ENCODE results near the gene MAPK10.

Gene MAPK10

DNA sequence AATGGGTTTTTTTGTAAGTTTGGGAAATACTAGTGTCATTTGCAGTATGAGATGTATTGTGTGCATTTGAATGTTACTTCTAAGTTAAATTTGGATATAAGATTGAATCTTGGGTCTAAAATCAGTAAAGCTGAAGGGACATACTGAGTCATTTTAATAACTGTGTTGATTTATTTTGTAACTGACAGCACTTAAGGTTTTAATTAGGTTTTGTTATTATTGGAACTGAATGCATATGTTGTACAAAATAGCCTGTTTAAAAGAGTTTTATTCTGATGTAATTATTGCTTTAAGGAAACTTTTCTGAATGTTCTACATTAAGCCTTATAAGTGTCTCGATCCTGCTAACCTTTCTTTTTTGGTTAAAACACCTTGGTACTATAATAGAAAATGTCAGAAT lies 396.6 kb downstream of the MAPK10 start:
- no peak overlapping the region for H3K4me3 ChIP-seq (ENCODE audit: low read depth, low read length)
- DNase-seq (ENCODE audit: low read depth): no peak
- TF ChIP-seq, protein P1, sequence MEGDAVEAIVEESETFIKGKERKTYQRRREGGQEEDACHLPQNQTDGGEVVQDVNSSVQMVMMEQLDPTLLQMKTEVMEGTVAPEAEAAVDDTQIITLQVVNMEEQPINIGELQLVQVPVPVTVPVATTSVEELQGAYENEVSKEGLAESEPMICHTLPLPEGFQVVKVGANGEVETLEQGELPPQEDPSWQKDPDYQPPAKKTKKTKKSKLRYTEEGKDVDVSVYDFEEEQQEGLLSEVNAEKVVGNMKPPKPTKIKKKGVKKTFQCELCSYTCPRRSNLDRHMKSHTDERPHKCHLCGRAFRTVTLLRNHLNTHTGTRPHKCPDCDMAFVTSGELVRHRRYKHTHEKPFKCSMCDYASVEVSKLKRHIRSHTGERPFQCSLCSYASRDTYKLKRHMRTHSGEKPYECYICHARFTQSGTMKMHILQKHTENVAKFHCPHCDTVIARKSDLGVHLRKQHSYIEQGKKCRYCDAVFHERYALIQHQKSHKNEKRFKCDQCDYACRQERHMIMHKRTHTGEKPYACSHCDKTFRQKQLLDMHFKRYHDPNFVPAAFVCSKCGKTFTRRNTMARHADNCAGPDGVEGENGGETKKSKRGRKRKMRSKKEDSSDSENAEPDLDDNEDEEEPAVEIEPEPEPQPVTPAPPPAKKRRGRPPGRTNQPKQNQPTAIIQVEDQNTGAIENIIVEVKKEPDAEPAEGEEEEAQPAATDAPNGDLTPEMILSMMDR (IDR thresholded peaks at IDR 0.05; ENCODE audit: low read depth, low read length, missing control alignments): no peak

DNA sequence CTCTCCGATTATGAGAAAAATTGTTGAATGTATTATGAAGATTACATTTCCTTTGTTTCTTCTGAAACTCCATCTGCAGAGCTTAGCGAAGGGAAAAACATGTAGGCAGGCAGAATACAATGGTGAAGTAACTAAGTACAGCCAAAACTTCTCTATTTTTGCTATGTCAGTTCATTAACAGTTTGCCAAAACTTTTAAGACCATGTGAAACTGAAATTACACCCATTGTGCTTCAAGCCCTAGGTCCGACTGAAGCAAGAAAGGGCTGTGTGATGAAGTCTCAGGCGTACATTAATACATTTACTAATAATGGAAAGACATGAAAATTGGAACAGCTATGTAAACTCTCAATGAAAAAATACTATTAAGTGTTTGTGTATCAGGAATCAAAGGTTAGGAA lies 398.0 kb downstream of the MAPK10 start:
- TF ChIP-seq, protein P1 (IDR thresholded peaks at IDR 0.05; ENCODE audit: low read depth, low read length, missing control alignments): no peak
- no peak for DNase-seq (ENCODE audit: low read depth)

DNA sequence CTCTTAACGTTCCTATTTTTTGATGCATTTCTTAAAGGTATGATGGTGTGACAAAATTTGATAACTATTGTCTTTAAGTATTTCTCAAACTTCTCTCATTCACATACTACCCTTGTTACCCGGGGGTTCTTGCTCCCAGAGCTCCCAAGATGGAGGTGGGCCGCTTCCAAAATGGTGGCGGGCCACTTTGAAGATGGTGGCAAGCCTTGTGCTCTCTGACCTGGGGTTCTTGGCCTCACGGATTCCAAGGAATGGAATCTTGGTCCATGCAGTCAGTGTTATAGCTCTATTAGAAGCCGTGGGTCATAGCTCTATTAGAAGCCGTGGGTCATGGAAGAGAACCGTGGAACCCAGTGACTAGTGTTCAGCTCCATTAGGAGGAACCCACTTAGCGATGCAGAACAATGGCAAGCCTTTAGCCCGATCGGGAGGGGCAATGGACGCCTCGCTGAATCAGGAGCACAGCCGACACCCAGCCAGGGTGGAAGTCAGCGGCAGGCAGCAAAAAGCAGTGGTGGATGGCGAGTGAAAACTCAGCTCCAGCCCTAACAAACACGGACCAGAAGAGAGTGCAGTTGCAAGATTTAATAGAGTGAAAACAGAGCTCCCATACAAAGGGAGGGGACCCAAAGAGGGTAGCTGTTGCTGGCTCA lies 403.4 kb downstream of the MAPK10 start:
- no peak for DNase-seq (ENCODE audit: low read depth)
- no peak overlapping the region for H3K4me3 ChIP-seq (ENCODE audit: low read depth, low read length)
- TF ChIP-seq, protein P1 (IDR thresholded peaks at IDR 0.05; ENCODE audit: low read depth, low read length, missing control alignments): no peak

More for the DNA sequence above, 398.0 kb downstream of the MAPK10 start:
- H3K4me3 ChIP-seq (ENCODE audit: low read depth, low read length): no peak overlapping the region

DNA sequence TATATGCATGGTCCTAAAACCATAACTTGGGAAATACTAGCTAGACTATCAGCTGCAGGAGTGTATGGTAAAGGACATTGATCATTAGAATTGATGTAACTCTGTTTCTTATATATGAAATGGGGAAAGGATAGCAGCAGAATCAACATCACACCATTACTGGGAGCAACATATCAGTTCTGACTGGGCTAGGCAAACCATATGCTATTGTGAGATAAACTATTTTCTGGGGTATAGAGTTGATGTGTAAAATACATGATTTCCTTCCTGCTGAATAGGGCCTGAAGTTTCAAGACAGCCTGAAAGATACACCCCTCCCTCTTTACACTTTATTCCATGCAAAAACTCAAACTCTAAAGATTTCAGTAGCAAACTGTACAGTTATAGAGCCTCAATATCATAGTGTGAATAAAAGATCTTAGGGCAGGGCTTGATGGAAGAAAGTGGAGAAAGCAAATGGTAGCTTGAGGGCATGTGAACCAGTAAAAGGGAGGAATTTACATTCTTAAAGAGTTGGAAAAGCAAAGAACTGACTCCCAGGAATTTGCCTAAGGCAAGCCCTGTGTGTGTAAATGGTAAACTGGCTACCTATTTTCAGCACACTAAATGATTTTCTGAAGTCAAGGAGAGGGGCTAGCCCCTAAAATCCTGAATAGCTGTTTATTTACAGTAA lies 404.1 kb downstream of the MAPK10 start:
- TF ChIP-seq, protein P1 (IDR thresholded peaks at IDR 0.05; ENCODE audit: low read depth, low read length, missing control alignments): no peak
- DNase-seq (ENCODE audit: low read depth): no peak
- no peak overlapping the region for H3K4me3 ChIP-seq (ENCODE audit: low read depth, low read length)

DNA sequence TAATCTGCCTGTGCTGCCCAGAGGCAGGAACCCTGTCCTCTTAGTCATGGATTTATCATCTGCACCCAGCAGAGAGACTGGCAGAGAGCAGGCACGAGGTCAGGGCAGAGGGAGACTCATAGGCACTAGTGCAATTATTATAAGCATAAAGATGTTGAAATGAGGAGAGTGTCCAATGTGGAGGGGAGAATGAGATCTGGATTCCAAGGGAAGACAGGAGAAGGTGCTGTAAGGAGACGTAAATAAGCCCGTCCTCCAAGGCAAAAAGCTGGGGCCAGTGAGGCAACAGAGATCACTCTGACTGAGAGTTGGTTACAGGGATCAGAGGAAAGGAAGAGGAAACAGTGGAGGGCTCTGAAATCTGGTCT lies 406.2 kb downstream of the MAPK10 start:
- TF ChIP-seq, protein P1 (IDR thresholded peaks at IDR 0.05; ENCODE audit: low read depth, low read length, missing control alignments): no peak
- no peak for DNase-seq (ENCODE audit: low read depth)
- no peak overlapping the region for H3K4me3 ChIP-seq (ENCODE audit: low read depth, low read length)

DNA sequence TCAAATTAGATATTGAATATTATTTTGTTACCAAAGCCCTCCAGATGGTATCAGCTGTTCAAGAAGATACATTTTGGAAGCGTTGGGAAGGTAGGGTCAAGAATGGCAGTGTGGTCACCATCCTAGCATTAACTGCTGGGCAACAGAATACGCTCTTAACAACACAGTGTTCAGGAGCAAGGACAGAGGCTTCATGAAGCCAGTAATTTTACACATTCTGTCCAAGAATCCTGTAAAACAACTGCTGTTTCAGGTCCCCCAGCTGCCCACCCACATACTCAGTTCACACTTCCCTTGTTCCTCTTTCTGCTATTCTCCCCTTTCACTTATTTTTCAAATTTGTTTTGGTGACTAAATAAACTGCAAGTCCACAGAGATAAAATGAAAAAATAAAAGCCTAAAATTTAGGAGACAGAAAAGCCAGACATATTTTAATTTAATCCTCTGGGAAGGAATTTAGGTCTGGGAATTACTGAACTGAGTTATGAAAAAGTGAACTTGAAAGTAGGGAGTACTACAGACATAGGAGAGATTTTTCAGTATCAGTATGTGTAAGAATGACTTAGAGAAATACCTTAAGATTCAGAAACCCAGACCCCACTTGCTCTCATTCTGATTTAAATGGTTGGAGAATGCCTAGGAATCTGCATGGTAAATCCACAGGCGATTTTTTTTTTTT lies 406.7 kb downstream of the MAPK10 start:
- no peak overlapping the region for H3K4me3 ChIP-seq (ENCODE audit: low read depth, low read length)
- DNase-seq (ENCODE audit: low read depth): no peak
- TF ChIP-seq, protein P1 (IDR thresholded peaks at IDR 0.05; ENCODE audit: low read depth, low read length, missing control alignments): no peak
